ENCODE measurements around the gene RPS13.
"Not testable (repeated sequence)": the region's sequence is repeated elsewhere in the genome, so short reads cannot be mapped to it uniquely, and the experiment has no call there.

GRCh38 chr11:17051146-17051545 is 26.3 kb downstream of the RPS13 start:
- TF ChIP-seq CTCF, POLR2A (IDR thresholded peaks at IDR 0.05): not testable (repeated sequence)
